ENCODE results near the gene DDA1. TPM values are rescaled to one million over a fixed set of nuclear protein-coding genes. Genes with fewer than 3 reads are reported as not detected.
A peak's percentile ranks its signal among the peaks of the same experiment; 100 is the strongest.

The DDA1 gene
- total RNA-seq, 1 donor from 2014 or later, result 123 TPM

DNA sequence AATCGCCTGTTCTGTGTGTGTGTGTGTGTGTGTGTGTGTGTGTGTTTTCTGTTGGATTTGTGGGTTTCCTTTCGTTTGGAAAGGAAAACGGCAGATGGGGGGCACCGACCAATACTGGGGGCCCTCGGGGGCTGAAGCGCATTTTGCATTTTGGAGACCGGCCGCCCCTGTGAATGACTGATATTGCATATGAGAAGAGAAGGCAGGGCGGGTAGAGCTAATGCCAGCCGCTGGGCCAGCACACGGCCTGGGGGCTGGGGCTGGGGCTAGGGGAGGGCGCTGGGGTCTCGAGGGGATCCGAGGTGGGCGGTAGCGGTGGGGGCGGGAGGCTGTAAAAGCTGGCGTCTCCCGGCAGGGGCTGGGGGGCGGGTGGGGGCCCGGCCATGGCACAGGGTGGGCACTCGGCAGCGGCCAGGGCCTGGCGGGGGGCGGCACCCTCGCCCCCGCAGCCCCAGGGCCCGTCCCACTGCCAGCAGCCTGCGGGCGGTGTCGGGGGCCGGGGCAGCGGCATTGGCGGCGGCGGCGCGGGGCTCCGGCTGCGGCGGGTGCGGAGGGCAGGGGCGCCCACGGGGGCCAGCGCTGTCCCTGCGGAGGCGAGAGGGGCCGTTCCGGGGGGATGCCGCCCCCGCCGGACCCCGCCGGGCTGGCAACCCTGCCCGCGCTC, 14.1 kb downstream of the DDA1 start:
- Mint-ChIP-seq H3K36me3 (ENCODE audit: low read depth, unreplicated experiment) (peaks cover 10% of the 10 kb centered on the region), H3K4me1 (ENCODE audit: low read depth, unreplicated experiment) (peaks cover 6% of the 10 kb centered on the region), H3K9me3 (ENCODE audit: unreplicated experiment) (no peaks in the 10 kb centered on the region), H3K4me3 (ENCODE audit: unreplicated experiment) (no peak overlapping the region), H3K27me3 (ENCODE audit: low read depth, unreplicated experiment) (peaks cover 2% of the 10 kb centered on the region), H3K27ac (ENCODE audit: unreplicated experiment) (peak overlapping the region; percentile 7)
- Histone ChIP-seq H3K79me2 (ENCODE audit: insufficient read depth, low read length) (no peaks in the 10 kb centered on the region), H3K4me1 (ENCODE audit: insufficient read depth, low read length) (peaks cover 3% of the 10 kb centered on the region), H3K4me3 (ENCODE audit: insufficient read depth, low read depth, low read length) (no peak overlapping the region), H2AFZ (ENCODE audit: low read depth, low read length) (no peak overlapping the region), H3K4me2 (ENCODE audit: low read length) (peak overlapping the region; percentile 26), H4K20me1 (ENCODE audit: insufficient read depth, low read length) (peaks cover 11% of the 10 kb centered on the region), H3K9me3 (ENCODE audit: insufficient read depth, low read depth, low read length) (no peaks in the 10 kb centered on the region), H3K9ac (ENCODE audit: low read length) (no peak overlapping the region), H3K27me3 (ENCODE audit: insufficient read depth, low read length) (no peaks in the 10 kb centered on the region), H3K27ac (ENCODE audit: low read depth, low read length) (no peak overlapping the region), H3K36me3 (ENCODE audit: insufficient read depth, low read length) (no peaks in the 10 kb centered on the region)
- TF ChIP-seq CTCF (IDR thresholded peaks at IDR 0.05; ENCODE audit: insufficient read depth, low read depth, low read length), result no peak
- TF ChIP-seq EZH2 (IDR thresholded peaks at IDR 0.05; ENCODE audit: insufficient read depth, low read length), result no peak
- no peak for DNase-seq (ENCODE audit: low read depth)
- no peak for FAIRE-seq

DNA sequence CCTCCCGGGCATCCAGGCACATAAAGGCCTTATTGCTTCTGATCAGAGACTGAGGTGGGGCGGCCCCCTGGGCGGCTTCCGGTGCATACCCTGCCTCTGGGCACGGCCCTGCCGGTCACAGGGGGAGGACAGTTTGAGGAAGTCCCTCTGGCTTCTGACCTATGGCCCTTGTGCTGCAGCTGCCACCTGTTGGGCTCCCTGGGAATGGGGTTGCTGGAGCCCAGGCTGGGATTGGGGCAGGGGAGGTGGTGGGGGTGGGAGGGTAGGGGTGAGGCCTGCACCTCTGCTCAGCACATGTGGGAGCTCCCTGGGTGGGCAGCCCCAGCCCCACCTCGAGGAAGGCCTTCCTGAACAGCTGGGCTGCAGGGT, 14.6 kb downstream of the DDA1 start:
- FAIRE-seq, result no peak
- no peak overlapping the region for H3K27ac Mint-ChIP-seq (ENCODE audit: unreplicated experiment)
- H2AFZ ChIP-seq (ENCODE audit: low read depth, low read length), result no peak overlapping the region
- H3K36me3 ChIP-seq (ENCODE audit: insufficient read depth, low read length), result no peaks in the 10 kb centered on the region
- no peak overlapping the region for H3K4me3 ChIP-seq (ENCODE audit: insufficient read depth, low read depth, low read length)
- H3K9me3 ChIP-seq (ENCODE audit: insufficient read depth, low read depth, low read length), result no peaks in the 10 kb centered on the region
- H3K79me2 ChIP-seq (ENCODE audit: insufficient read depth, low read length), result no peaks in the 10 kb centered on the region
- peaks cover 3% of the 10 kb centered on the region for H3K4me1 ChIP-seq (ENCODE audit: insufficient read depth, low read length)
- TF ChIP-seq EZH2 (IDR thresholded peaks at IDR 0.05; ENCODE audit: insufficient read depth, low read length) (no peak), CTCF (IDR thresholded peaks at IDR 0.05; ENCODE audit: insufficient read depth, low read depth, low read length) (no peak)
- no peak overlapping the region for H3K9ac ChIP-seq (ENCODE audit: low read length)
- no peak overlapping the region for H3K27ac ChIP-seq (ENCODE audit: low read depth, low read length)
- peaks cover 6% of the 10 kb centered on the region for H3K4me1 Mint-ChIP-seq (ENCODE audit: low read depth, unreplicated experiment)
- no peaks in the 10 kb centered on the region for H3K27me3 ChIP-seq (ENCODE audit: insufficient read depth, low read length)
- peaks cover 2% of the 10 kb centered on the region for H3K27me3 Mint-ChIP-seq (ENCODE audit: low read depth, unreplicated experiment)
- H3K9me3 Mint-ChIP-seq (ENCODE audit: unreplicated experiment), result no peaks in the 10 kb centered on the region
- H3K4me2 ChIP-seq (ENCODE audit: low read length), result peak overlapping the region; percentile 26
- H3K4me3 Mint-ChIP-seq (ENCODE audit: unreplicated experiment), result no peak overlapping the region
- no peak for DNase-seq (ENCODE audit: low read depth)
- H4K20me1 ChIP-seq (ENCODE audit: insufficient read depth, low read length), result peaks cover 11% of the 10 kb centered on the region
- peaks cover 10% of the 10 kb centered on the region for H3K36me3 Mint-ChIP-seq (ENCODE audit: low read depth, unreplicated experiment)

- peaks cover 2% of the 10 kb centered on the region for H3K27me3 Mint-ChIP-seq (ENCODE audit: low read depth, unreplicated experiment)
- no peaks in the 10 kb centered on the region for H3K36me3 ChIP-seq (ENCODE audit: insufficient read depth, low read length)
- H3K9me3 ChIP-seq (ENCODE audit: insufficient read depth, low read depth, low read length), result no peaks in the 10 kb centered on the region
- H2AFZ ChIP-seq (ENCODE audit: low read depth, low read length), result no peak overlapping the region
- no peak for DNase-seq (ENCODE audit: low read depth)
- no peak for FAIRE-seq
- H3K27me3 ChIP-seq (ENCODE audit: insufficient read depth, low read length), result no peaks in the 10 kb centered on the region
- TF ChIP-seq EZH2 (IDR thresholded peaks at IDR 0.05; ENCODE audit: insufficient read depth, low read length), result no peak
- no peak for TF ChIP-seq CTCF (IDR thresholded peaks at IDR 0.05; ENCODE audit: insufficient read depth, low read depth, low read length)
- H3K4me1 Mint-ChIP-seq (ENCODE audit: low read depth, unreplicated experiment), result peaks cover 6% of the 10 kb centered on the region
- no peak overlapping the region for H3K4me3 ChIP-seq (ENCODE audit: insufficient read depth, low read depth, low read length)
- H3K9ac ChIP-seq (ENCODE audit: low read length), result no peak overlapping the region
- no peak overlapping the region for H3K4me3 Mint-ChIP-seq (ENCODE audit: unreplicated experiment)
- H3K4me2 ChIP-seq (ENCODE audit: low read length), result no peak overlapping the region
- H3K9me3 Mint-ChIP-seq (ENCODE audit: unreplicated experiment), result no peaks in the 10 kb centered on the region
- peaks cover 13% of the 10 kb centered on the region for H4K20me1 ChIP-seq (ENCODE audit: insufficient read depth, low read length)
- H3K27ac ChIP-seq (ENCODE audit: low read depth, low read length), result no peak overlapping the region
- H3K27ac Mint-ChIP-seq (ENCODE audit: unreplicated experiment), result no peak overlapping the region
- H3K79me2 ChIP-seq (ENCODE audit: insufficient read depth, low read length), result no peaks in the 10 kb centered on the region
- peaks cover 10% of the 10 kb centered on the region for H3K36me3 Mint-ChIP-seq (ENCODE audit: low read depth, unreplicated experiment)
- peaks cover 3% of the 10 kb centered on the region for H3K4me1 ChIP-seq (ENCODE audit: insufficient read depth, low read length)
Measured at GRCh38 chr19:17324357-17325114, 15.2 kb downstream of the DDA1 start.
